ENCODE results near the gene KANK3. TPM values are rescaled to one million over a fixed set of nuclear protein-coding genes. Genes with fewer than 3 reads are reported as not detected.

KANK3 gene
- total and polyA plus RNA-seq, 2 of the 8 experiments (the other 6 are each of a cell fraction or from before 2014, with no cell fraction given) = 2.5 to 4.2 TPM

- TF ChIP-seq POLR2A (IDR thresholded peaks at IDR 0.05; ENCODE audit: control extremely low read depth in 1 of 2, low read depth in 2 of 2, low read length in 2 of 2) (peak; percentile 83 to 98), TAF1 (IDR thresholded peaks at IDR 0.05; ENCODE audit: low read depth, low read length) (peak; percentile 99), CEBPB (IDR thresholded peaks at IDR 0.05; ENCODE audit: low read depth, low read length) (no peak), E2F6 (IDR thresholded peaks at IDR 0.05) (no peak), TAF7 (optimal IDR thresholded peaks at IDR 0.05; ENCODE audit: borderline replicate concordance, low read depth, low read length) (peak; percentile 96), GABPA (IDR thresholded peaks at IDR 0.05; ENCODE audit: borderline replicate concordance, insufficient read depth, low read length) (no peak), BACH1 (IDR thresholded peaks at IDR 0.05; ENCODE audit: low read length) (peak; percentile 23; the same call in 1 of the 2 replicates), PHF8 (conservative IDR thresholded peaks at IDR 0.05; ENCODE audit: low read depth, low read length) (peak; percentile 96), SIN3A (conservative IDR thresholded peaks at IDR 0.05 in 1 of 2, IDR thresholded peaks at IDR 0.05 in 1 of 2; ENCODE audit: low read depth in 1 of 2, low read length in 2 of 2) (peak; percentile 22 to 54; a peak in 1 of 4 replicates), FOSL1 (IDR thresholded peaks at IDR 0.05; ENCODE audit: insufficient read depth, low read depth, low read length) (no peak), TCF12 (IDR thresholded peaks at IDR 0.05; ENCODE audit: low read depth, low read length) (no peak), USF2 (IDR thresholded peaks at IDR 0.05; ENCODE audit: low read length) (peak; percentile 85), SRF (IDR thresholded peaks at IDR 0.05; ENCODE audit: low read depth, low read length) (peak; percentile 44; the same call in 1 of the 2 replicates)
- TF ChIP-seq, protein P1, sequence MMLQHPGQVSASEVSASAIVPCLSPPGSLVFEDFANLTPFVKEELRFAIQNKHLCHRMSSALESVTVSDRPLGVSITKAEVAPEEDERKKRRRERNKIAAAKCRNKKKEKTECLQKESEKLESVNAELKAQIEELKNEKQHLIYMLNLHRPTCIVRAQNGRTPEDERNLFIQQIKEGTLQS (IDR thresholded peaks at IDR 0.05; ENCODE audit: insufficient read depth, low read depth, low read length) = 0 out of 2 replicates have a peak, but pooled peaks have one; percentile 56
These were observed 21.7 kb downstream of the KANK3 start, which contains the start of the genes NDUFA7 and RPS28 (continued) for GRCh38 chr19:8321067-8321985.
